HG02571 (cell line): ENCODE measurements around the gene PTPN14.
A peak's percentile ranks its signal among the peaks of the same experiment; 100 is the strongest.

ENCODE experiments used
- ATAC-seq: cut with Tn5 transposase; IDR thresholded peaks from one replicate; pipeline ENCODE4 v1.9.1; 2021; ENCODE audit warnings: mild to moderate bottlenecking, moderate library complexity; ENCODE audit not compliant: unreplicated experiment

PTPN14 gene

DNA sequence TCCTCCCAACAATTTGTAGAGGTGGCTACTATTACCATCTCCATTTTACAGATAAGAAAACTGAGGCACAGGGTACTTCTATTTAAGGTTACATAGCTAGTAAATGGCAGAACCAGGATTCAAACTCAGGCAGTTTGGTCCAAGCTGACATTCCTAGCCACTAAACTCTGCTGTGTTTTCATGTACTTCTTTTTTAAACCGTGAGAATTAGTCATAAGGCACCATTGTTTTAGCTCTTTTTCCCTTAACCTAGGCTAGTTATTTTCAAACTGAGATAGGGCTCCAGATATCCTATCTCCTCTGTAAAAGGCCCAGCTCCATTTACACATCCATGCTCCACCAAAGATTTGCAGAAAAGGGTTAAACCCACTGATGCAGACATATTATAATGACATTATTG lies 92.9 kb downstream of the PTPN14 start:
- ATAC-seq: no peak

DNA sequence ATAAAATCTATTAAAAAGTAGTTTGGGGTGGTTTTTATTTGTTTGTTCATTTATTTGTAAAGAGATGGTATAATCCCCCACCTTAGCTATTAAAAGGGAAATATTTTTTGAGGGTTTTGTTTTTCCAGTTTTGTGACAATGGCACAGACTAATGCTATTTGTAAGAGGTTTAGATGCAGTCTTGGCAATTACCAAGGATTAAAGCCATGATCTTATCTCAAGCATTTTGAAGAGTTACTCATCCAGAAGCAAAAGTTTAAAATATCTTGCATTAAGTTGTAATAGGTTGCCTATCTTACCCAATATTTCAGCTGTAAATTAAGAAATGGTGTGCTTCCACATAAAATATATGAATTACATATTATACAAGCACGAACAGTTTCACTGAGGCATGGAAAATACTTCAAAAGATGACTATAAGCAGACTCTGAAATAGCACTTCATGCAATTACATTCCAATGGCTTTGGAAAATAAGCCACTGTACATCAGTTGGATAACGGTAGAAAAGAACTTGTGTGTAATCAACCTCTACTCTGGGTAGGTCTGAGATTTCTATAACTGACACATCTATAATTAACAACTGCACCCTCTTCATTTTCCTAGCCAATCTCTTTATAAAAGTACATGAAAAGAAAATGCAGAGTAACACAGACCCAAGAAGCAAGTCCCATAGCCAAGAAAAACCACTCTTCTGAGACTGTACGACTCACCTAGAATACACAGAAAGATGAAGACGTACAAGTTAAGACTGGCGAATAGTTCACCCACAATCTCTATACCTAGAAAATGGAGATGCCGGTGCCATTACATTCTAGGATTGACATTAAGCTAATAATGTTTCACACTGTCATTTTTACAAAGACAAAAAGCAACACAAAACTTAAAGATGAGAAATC lies 95.2 kb downstream of the PTPN14 start:
- no peak for ATAC-seq

DNA sequence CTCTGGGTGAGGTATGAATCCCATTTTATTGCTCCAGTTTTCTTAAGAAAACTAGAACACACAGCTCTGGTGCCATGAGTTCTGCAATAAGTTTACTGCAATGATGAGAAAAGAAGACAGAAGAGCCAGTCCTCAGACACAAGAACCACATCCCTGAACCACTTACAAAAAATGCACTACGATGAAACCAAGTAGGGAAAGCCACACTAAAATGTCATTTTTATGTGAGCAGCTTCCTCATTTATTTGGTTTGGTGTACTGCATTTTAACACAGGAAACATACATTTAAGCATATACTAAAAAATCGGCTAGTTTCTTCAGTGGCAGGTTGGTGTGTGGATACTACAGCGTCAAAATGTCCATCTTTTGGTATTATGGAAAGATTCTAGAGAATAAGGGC lies 95.9 kb downstream of the PTPN14 start:
- no peak for ATAC-seq

DNA sequence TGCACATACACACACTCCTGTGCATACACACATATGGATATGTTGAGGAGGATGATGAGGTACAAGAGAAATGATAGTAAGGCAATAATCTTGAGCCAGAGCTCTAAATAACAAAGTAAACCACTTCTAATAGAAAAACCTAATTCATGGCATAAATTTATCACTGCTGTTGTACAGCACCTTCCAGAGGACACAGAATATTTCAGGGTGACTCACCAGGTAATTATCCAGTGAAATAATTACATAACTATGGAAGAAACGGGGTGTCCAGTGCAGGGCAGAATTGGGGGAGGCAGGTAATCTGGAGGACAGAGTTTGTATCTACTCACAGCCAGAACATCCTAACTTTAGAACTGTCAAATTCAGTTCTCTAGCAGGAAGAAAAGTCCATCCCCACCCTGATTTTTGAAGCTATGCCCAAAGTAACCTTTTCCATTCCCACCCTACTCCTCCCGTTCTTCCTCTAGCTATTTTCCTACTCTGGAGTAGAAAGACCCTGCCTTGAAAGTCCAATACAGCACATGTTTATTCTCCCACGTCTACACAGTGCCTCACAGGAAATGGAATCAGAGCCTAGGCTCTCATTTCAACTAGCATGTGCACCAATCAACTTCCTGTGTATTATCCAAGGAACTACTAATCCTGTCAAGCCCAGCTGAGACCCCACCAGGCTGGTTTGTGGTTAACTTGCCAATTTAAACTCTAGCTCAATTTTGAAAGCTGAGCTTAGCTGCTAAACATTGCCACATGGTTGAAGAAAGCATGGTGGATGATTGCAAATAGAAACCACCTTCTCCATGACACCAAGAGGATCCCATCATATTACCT lies 96.6 kb downstream of the PTPN14 start:
- ATAC-seq: no peak

DNA sequence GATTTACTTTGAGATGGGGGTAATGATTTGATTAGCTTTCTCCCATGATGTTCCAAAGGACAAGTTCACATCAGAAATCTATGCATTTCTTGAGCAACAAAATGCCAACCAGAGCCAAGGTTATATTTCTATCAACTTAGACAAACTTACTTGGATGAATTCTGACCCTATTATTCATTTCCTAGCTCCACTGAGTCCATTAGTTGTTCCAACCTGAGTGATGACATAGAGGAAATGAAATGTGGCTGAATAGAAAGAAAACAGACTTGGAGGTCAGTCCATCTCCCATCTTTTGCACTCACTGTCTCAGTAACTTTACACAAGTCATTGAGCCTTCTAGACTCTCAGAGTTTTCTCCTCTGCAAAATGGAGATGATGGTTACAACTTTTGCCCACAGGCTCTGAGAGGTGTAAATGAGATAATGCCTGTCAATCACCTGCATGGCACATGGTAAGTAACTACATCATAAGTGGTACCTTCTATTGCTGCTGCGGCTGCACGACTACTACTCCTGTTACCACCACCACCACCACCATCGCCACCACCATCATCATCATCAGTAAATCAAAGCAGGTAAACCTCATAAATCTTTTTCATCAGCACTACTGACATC lies 98.2 kb downstream of the PTPN14 start:
- no peak for ATAC-seq

DNA sequence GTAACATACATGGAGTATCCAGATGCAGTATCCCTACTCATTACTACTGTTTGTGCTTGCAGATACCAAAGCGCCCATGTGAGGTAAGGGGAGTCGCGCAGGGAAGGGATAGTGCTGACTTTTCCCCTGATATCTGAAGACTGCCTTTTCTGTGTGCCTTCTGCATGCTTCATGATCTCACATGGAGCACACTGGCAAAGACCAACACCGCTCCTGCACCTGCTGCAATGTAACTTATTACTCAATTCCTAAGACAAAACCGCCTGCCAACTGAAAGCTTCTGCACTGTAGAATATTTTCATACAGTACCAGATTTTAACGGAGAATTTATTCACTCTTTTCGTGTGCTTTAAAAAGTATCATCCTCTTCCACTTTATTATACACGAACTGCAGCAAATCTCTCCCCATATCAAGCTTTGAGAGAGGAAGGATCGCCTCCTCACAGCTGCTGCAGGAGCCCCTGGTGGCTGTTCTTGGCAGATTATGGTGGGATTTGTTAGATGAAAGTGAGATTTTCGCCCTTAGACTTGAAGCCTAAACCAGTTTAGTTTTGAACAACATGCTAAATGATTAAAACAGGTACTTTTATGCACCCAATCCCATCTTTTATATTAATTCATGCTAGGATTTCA lies 99.1 kb downstream of the PTPN14 start:
- no peak for ATAC-seq

DNA sequence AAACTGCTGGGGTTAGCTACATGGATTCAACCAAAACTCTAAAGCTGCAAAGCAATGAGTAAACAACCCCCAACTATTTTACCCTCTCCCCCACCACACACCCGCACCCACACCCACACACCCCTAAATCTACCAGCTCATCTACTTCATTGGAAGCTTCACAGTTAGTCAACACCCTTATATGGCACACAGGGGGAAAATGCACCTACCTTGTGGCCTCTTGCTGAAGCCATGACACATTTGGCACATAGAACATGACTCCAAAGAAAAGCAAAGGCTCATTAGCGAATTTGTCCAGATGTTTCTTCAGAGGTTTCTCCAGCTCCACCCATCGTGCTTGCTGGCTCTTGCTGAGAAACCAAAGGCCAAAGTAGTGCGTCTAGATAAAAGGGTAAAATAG lies 99.8 kb downstream of the PTPN14 start:
- no peak for ATAC-seq

DNA sequence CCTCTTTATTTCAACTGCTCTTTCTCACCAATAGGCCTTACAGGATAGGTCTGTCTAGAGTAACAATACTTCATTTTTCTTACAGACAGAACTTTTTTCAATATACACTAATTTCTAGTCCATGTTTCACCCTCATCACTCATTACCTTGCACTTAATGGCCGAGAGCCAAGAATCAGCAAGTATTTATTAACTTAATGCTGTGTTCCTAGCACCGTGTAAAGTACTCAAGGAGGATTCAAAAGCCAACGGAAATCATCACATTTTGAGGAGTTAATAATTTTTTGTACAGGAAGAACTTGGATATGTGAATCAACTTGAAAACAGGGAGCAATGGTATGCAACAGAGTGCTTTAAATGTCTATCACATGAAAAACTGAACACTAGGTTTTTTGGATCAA lies 102.0 kb downstream of the PTPN14 start:
- no peak for ATAC-seq

DNA sequence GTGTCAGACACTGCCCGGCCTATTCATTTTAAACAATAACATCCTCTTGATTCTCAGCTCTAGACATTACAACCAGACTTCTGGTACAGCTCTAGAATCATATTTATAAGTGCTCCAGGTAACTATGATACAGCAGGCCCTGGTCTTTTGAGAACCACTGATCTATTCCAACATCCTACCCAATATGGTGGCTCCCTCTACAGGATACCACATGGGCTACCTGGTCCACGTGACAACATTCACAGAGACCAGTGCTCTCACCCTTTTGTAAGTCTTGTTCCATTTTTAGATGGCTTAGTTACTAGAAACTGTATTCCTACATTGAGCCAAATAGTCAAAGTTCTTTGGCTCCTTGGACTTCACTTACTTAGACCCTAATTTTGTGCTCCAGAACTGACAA lies 102.9 kb downstream of the PTPN14 start:
- ATAC-seq: no peak

DNA sequence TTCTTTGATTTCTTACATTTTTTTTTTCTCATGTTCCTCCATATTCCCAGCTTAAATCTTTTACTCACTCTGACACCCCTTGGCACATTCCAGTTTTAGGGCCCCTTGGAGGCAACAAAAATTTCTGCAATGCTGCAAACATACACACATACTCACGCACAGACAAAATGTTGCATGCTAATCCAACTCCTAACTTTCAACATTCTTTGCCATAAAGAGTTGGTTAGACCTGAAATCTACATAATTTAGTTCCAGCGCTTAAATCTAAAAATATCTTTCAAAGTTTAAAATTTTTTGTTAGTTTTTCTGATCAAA lies 103.9 kb downstream of the PTPN14 start:
- no peak for ATAC-seq

DNA sequence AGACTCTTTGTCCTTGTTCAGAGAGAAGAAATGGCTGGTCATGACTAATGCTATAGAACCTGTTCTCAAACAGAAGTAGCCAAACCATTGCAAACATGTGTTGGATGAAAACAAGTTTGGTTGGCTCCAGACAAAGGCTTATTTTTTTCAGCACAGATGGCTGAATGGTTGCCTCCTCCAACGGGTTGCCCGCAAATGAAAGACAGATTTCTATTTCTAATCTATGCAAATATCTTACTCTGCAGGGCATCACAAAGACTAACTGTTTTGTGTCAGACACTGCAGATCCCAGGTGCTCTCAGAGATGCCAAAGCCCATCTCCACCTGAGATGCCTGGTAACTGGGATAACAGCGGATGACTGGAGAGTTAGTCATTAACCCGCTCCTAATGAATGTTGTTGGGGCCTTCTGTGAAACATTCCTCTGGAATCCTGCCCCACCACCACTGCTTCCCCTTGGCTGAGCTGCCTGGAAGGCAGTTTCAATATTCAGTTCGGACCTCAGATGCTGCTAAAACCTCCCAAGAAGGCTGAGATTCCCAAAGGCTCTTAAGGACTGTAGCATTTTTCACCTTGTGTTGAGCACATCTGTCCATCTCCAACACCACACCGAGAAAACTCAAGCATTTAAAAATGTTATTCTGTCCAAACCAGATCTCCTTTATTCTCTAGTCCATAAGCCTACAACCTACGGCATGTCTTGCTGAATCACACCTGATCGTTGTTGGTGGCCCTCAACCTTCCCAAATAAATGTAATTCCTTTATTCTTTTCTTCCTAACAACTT lies 104.4 kb downstream of the PTPN14 start:
- ATAC-seq: peak; percentile 82

DNA sequence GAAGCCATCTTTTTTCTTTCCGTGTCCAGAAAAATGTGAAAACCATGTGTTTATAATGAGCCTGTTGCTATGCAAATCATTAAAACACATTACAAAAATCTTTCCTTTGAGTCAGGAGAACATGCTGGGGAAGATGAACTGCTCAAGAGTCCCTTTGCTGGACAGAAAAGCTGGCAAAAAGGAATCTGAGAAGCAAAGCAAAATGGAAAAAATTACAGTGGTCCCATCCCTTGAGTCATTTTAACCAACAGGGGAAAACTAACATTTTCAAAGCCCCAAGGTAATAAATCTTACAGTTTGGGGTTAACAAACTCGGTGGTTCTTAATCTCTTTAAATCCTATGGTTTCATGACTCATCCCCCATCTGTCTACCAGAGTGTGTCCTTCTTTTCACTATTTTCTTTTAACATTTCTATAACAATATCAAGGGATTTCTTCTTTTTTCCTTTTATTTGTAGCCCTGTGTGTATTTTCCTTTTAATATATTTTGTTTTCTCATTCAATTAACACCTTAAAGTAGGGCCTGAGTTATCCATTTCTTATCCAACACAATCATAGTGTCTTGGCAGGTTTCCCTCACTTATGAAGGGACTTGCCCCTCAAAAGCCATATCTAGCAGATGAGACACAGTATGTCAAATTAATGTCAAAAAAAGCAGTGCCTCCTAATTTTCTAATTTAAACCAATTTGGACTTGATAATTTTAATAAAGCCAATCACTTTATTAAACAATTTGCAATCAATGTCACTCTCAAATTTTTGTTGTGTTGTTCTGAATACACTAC lies 105.4 kb downstream of the PTPN14 start:
- ATAC-seq: no peak

DNA sequence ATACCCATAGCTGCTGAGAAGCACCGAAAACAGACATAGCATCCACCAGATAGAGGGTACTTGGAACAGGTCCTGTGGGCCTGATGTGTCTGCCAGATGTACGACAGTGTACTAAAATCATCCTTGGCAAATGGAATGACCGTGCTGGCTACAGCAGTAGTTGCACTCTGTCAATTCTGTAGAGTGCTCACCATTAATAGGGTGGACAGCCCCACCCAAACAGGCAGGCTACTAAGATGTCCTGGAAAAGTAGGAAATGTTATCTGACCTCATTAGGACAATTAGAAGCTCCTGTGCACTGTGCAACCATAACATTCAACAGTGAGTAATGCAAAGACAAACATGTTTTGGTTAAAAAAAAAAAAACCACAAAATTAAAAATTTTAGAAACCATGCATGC lies 106.2 kb downstream of the PTPN14 start:
- no peak for ATAC-seq

DNA sequence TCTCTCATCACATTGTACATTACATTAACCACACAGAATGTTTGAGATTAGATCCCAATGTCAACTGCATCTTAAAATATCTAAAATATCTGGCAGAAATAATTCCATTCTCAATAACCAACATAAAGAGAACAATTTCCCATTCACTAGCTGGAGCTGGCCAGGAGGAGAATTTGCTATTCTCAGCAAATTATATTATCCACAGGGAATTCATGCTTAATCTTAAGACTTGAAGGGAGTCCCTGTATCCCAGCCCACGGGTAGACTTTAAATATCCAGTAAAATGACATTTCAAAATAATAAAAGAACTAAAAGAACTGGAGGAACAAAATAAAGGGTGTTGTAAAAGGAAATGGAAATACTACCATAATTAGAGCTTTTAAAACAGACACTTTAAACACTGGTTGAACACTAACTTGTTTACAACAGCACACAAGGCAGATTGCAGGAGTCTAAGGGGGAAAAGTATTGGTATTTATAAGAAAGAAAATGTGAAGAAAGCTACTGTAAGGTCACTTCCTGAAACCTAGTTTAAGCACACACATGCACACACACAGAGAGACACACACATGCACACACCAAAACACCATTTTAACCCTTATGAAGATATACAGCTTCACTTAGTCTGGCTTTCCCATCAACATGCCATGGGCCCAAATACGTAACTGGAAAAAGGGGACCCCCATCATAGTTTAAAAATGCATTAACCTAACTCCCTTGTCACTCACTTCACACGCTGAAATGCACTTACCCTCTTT lies 107.0 kb downstream of the PTPN14 start:
- ATAC-seq: no peak

DNA sequence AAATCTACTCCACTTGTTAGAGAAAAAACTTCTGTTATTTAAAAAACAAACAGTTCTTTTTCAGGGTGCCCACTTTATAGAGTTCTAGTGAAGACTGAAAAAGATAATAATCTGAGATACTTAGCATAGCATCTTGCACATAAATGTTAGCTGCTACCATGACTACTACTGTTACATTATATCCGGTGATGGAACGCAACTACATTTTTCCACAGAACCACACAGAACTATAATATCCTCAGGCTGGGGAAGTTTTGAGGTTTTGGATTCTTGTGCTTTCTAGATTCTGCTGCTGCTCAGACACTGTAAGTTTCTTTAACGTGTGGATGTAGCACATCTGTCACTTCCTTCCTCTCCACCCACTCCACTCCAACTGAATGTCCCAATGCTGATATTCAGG lies 110.3 kb downstream of the PTPN14 start:
- ATAC-seq: no peak

DNA sequence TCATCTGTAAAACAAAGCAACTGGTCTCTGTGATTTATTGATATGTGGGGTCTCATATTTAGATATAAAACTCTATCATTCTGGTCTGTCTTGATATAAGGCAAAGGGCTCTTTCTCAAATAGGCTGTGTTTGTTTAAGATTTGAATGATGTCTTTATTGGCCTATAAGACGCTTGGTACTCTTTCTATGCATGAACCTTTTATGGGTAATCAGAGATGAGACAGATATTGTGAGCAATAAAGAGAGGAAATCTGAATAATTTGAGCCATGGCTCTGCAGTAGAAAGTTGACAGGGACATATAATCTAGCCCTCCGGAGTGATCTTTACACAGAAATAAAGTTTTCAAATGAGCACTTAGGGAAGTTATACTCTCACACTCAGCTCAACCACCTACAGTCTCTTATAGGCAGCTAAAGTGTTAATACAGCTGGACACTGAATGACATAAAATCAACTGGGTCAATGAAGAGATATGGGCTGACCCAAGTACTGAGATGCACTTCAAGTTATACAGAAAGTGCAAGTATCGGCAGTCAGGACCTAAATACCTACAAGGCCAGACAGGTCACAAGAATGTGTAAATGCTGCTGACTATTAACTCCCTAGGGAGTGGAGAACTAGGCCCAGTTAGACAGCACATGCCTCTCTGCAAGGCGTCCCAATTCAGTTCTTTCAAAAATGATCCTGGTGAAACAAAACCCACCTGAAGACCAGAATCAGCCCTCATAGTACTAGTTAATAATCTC lies 111.0 kb downstream of the PTPN14 start:
- ATAC-seq: no peak

DNA sequence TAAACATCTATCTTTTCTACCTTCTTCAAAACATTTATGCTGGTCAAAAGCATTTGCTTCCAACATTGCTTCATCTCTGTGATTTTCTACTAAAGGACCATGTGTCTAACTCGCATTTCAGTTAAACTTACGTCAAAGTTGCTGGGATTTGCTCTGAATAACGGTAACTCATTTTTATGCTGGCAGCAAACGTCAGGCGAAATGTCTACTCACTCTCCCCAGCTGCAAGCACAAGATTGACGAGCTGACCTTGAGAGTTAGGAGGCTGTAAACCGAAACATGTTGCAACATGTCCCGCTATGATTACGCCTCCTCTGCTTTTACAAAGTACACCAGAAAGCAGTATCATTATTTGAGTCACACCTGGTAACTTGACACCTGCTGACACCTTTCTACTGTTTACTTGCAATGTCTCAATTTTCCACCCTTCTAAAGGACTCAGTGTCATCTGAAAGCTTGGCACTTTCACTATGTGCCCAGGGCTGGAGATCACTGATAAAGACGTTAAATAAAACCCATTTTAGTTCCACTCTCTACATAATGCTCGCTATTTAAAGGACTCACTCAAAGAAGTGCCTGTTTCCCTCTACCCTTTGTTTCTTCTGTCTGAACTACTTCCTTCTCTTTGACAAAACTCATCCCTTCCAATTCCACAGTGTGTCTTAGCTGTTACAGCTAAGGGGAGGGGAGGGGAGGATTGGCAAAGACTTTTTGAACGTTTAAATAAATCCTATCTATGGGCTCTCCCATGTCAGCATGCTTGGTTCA lies 111.9 kb downstream of the PTPN14 start:
- peak; percentile 89 for ATAC-seq

DNA sequence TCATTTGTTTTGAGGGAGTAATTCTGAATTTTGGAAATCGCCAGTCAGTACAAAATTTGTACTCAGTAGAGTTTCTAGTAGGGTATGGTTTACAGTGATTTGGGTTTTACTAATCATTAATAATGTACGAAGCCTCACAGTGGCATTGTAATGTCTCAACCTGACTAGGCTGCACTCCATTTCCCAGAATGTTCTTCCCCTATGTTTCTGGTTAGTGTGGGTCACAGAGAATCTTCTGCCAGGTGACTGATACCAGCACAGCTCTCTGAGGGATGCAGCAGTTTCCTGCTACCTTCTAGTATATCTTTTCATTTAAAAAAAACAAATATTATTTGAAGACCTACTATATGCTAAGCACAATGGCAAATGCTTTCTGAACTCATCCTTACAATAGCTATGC lies 112.9 kb downstream of the PTPN14 start:
- ATAC-seq: peak; percentile 38
